Measurements from ENCODE around the gene MINDY3.

The MINDY3 gene

DNA sequence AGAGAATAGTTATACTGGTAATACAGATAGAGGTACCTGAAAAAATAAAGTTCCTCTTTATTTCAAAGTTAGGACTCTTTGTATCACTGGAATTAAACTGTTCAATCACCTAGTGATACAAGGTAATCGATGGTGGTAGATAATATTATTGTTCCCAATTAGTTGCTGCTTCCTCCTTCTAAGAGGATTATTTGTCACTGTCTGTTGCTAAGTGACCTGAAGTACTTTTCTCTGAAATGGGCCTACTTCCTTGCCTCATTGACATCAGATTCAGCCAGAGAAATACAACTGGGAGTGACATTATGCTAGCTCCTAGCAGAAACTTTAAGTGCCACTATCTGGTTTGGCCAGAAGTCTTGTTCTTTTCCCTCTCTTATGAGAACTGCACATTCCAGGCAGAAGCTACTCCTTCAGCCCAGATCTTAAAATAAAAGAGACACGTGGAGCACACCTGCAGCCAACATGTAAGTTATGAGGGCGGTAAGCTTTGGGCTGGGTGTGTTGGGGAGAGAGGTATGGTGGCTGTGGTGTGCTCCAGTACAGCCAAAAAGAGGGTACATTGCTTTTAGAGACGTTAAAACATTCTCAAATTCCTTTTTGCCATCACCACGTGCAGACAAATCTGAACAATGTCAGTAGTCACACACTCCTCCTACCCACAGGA lies 54.8 kb downstream of the MINDY3 start:
- no peak for DNase-seq

DNA sequence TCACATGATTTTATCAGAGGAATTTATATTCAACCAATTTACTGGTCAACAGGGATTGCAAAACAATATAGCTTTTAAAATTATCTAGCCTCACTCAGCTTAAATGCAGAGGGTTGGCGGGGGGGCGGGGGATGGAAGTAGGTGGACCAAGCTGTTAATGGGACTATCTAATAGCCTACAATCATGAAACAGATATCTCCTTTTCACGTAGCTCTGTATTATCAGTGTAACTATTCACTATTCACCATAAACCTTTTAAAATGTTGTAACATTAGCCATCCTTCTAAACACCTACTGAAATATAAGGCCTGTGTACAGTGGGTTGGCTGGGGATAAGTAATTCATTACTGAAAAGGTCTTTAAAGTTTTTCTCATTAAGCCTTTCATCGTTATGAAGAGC lies 56.2 kb downstream of the MINDY3 start:
- DNase-seq: no peak

DNA sequence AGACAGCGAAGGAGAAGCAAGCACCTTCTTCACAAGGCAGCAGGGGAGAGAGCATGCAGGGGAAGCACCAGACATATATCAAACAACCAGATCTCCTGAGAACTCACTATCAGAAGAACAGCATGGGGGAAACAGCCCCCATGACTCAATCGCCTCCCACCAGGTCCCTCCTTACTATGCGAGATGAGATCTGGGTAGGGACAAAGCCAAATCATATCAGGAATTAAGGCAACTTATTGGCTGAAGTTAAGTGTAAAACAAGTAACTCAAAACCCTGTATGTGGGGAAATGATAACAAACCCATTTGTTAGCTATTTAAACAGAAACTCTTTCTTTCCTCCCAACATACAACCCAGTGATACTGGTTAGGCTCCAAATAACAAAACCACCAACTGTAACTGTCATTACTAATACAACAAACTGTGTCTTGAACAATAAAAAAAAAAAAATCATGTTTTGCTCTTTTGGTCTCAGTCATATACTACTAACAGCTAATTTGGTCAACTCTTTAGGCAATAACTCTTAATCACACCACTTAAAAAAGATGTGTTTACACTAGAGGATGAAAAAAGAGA lies 57.8 kb downstream of the MINDY3 start:
- DNase-seq: no peak

DNA sequence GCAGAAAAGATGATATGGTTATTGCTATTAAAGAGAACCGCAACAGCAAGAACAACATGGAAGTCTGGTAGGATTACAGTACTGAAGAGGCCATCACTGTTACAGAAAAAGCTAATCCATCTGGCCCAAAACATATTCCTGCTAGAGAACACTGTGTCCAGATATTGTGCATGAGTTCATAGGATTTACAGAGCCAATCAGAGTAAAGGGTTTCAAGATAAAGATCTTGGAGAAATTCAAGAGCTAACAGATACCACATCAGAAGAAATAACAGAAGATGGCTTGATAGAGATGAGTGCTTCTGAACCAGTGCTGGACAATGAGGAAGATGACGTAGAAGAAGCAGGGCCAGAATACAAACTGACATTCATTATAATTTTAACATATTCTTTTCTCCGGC lies 58.7 kb downstream of the MINDY3 start:
- DNase-seq: no peak

DNA sequence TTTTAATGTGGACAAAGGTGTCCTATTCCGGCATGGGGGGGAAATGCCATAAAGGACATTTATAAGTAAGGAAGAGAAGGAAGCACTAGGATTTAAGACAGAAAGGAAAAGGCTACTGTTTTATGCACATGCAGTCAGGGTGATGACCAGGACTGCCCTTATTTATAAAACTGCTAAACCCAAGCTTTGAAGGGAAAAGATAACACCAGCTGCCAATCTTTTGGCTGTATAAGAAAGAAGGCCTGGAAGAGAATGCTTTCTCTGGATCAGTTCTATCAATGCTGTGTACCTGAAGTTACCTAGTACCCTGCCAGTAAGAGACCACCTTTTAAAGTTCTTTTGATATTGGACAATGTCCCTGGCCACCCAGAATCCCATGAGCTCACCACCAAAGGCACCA lies 59.2 kb downstream of the MINDY3 start:
- no peak for DNase-seq

DNA sequence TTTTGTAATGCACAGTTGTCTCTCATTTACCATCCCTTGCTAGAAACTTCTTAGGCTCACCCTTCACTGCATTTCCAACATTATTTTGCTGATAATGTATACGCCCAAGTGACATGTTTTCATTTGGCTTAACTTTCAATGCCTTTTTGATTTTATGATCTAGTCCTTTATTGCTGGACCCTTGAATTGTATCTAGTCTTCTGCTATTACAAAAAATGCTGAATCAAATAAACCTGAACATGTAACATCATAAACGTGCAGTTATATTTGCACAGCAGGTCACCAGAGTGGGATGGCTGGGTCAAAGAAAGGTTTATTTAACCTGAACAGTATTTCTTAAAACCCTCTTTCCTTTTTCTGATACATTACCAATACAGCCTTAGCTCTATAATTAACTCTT lies 63.0 kb downstream of the MINDY3 start:
- no peak for DNase-seq

DNA sequence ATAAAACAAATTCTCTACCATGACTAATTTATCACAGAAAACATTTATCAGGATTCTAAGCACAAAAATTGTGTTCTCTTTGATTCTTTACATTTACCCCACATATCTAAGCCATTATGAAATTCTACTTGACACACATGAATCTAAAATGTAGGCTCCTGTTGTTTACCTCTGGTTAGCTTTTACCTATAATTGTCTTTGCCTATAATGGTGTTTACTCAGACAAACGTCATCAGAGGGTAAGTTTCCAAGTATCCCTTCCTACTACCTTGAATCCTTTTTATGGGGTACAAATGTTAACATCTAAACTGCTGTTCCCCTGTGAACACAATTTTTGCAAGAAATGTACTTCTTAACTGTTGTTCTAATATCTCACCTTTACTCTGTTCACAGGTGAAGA lies 63.5 kb downstream of the MINDY3 start:
- DNase-seq: no peak

DNA sequence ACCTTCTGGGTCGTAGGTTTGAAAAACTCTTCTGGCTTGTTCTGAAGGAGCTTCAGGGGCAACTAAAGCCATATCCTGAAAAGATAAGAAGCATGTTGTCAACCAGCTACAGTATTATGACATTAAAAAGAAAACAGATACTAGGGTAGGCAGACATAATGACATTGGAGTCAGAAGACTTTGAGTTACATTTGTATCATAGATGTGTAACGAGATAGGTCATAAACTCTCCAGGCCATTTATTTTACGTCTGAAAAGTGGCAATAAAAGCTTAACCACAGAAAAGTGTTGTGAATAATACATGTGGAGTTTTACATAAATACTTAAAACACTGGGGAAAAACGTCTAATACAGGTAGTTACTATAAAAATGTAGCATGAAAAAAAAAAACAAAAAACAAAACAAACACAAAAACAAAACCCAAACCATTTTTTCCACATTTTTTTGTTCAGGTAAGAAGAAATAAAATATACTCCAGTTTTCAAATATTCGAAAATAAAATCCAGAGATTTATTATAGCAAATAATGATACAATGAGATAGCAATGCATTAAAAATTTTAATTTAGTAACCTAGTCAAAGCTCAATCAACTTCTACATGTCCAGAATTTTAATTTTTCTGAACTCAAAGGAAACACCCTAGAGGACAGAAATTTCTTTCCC lies 64.1 kb downstream of the MINDY3 start:
- DNase-seq: no peak

DNA sequence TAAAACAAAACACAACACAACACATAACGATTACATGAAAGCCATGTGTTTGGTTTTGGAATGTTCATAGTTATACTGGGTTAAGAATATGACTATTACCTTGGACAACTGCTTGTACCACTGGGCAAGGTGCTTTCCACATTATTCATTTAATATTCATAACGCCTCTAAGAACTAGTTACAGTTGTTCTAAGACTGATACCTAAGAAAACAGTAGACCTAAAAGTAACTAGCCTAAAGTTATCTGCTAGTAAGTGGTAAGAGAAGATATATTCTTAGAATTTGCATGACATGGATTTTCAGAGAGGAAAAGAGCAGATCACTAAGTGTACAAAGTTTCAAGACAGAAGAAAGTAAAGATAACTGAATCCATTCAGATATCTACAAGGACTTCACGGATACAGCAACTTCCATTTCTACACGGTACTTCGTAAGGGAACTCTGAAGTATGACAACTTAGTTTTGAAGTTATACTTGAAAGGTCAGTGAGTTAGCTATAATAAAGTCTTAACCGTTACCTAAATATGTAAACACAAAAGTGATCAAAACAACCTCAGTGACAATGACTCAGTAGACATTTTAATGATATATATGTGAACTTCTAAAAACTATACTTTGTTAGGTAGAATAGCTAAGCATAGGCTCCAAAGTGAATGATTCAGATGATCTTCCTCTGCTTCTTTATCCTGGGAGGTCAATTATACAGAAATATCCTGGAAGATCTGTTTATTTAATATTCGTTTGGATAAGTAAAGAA lies 65.1 kb downstream of the MINDY3 start:
- DNase-seq: no peak

DNA sequence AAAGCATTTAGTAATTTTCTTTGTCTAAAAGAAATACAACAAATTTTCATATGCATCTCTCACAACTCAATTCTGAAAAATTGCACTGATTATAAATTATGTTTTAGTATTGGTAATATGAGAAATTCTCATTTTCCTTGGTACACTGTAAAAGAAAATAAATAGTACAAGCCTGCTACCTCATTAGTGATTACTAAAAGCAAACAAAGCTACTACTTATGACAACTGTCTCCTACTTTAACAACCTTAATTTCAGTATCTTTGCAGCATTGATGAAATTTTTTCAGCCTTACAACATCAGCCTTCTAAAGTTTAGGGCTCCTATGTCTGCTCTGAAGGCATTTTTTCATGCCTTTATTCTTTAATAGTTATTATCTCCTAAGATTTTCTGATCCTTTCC lies 65.7 kb downstream of the MINDY3 start:
- DNase-seq: no peak

DNA sequence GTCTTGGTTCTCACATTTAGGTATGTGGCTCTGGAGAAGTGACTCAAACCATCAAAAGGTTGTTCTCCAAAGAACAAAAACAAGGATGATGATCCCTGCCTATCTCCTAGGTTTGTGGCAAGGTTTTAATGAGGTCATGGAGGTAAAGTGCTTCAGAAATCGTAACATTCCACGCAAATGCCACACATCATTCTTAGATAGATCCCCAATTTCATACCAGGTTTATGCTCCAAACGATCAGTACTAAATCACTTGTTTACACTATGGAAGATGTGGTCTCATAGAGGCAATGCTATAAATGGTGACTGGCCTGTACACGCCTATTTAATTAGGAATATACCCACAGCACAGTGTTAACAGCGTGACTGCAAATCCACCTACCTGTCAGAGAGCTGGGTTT lies 66.6 kb downstream of the MINDY3 start:
- DNase-seq: no peak

DNA sequence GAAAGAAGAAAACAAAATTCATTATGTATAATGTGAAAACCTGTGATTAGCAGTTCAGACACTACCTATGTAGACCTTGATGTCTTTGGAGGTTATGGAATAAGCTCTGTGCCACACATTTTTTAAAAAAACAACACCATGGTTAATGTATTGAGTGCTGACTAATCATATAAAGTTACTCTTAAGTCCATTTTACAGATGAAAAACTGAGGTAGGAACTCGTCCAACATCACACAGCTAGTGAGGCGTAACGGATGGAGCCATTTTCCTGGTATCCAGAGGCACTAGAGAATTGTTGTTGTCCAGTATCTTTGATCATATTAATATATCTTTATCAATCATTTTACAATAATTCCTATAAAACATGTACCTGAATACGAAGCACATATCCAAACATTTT lies 67.5 kb downstream of the MINDY3 start:
- no peak for DNase-seq

DNA sequence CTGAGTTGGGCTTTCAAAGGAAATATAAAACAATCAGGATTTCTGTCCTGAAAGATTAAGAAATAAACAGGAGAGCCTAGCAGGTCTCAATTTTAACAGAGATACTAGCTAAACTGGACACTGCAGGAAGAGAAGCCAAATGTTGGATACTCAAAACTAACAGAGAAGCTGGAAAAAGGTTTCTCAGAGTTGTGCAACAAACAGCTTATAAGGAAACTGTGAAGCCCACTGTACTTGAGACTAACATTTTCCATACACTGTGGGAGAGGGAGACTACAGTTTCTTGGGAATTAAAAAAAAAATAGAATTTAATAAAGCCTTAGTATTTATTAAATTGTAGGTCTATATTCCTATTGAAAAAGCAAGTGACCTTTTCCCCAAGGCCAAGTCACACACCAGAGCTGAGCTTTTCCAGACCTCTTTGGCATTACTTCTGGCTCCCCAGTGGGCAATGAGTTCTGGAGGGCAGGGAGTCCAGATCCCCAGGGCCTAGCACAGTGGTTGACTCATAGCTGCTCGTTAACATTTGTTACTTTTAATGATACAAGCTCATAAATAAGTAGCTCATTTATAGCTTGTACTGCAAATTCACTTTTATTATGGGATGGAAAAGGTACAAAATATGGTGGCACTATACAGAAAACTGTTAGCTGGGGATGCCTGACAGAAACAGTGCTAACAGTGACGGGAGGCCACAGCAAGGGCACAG lies 68.3 kb downstream of the MINDY3 start:
- DNase-seq: no peak

DNA sequence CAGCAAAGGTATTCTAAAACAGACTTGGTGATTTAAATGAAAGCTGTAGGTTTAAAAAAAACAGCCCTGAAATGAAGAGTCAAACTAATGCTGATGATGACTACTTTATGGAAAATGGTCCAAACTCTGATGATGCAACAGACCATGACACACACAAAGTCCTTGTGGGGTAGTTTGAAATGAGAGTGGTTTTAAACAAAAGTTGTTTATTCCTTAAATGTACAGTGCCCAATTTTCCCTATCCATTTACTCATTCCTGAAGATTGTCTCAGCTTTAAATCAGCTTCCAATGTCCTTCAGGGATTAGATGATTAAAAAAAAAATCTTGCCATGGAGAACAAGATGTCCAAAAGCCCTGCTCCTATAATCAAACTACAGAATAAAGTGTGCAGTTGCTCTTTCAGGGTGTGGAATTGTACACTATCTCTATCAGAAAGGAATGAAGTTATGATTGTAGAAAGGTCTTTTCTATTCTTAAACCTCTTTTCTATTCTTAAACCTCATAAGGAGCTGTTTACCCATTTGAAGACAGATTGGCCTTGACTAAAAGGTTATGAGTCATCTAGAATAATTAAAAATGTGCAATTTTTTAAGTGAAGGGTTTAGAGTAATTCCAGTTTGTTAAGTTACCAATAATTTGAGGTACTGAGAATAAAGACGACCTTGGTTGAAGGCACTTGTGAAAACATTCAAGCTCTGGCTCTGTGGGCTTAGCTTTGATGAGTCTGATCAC lies 70.3 kb downstream of the MINDY3 start:
- peak; percentile 89 for DNase-seq

DNA sequence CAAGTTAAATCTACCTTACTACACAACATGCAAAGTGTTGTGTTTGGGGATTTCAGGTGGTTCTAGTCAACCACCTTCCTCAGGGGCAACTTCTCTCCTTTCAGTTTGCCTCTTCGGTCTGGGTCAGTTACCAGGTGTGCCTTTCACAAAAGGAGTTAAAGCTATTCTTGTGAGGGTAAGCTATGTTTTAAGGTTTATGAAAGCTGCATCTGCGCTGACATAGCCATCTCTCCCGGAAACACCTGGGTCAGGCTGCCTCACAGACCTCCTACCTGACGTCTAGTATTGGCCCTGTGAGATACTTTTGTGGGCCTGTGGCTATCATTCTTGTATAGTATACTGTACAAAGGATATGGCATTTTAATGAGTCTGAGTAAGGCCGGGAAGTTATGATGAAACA lies 72.9 kb downstream of the MINDY3 start:
- no peak for DNase-seq

DNA sequence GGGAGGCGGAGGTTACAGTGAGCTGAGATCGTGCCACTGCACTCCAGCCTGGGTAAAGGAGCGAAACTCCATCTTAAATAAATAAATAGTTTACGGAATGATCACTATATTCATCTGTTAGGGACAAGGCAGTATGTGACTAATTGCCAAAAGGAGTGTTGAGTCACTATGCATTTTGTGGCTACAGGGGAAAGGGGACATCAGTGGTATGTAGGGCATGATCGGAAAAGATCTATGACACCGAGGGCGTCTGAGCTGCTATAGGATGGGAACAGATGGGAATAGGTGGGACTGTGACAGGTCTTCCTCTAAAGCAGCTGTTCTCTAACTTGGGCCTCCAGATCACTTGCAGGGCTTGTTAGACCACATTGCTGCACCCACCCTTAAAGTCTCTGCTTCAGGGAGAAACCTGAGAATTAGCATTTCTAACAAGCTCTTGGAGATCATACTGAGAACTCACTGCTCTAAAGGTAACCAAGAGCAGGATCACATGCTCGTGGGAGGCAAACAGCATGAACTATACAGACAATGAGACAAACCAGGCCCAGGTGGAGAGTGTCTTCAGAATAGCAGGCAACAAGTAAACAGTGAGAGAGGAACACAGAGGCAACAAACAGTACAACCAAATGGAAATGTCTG lies 75.5 kb downstream of the MINDY3 start:
- peak; percentile 22 for DNase-seq

DNA sequence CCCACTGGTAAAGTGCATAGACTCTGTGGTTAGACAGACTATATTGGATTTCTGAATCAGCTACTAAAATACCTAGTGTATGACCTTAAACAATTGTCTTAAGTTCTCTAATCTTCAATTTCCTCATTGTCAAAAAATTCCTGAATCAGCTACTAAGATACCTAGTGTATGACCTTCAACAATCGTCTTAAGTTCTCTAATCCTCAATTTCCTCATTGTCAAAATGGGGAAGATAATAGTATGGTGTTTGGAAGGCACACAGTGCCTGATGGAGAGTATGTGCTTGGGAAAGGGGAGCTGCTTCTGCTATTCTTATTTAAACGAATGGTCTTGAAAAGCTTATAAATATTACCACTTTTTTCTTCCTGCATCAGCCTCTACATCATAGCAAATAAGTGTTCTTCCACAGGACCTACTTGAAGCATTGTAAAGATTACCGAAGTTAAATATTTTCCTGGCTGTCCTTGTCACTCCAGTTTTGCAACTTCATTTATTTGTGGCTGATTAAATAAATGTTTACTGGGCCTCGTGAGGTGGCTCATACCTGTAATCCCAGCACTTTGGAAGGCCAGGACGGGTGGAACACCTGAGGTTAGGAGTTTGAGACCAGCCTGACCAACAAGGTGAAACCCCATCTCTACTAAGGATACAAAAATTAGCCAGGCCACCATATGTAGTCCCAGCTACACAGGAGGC lies 76.2 kb downstream of the MINDY3 start:
- no peak for DNase-seq

DNA sequence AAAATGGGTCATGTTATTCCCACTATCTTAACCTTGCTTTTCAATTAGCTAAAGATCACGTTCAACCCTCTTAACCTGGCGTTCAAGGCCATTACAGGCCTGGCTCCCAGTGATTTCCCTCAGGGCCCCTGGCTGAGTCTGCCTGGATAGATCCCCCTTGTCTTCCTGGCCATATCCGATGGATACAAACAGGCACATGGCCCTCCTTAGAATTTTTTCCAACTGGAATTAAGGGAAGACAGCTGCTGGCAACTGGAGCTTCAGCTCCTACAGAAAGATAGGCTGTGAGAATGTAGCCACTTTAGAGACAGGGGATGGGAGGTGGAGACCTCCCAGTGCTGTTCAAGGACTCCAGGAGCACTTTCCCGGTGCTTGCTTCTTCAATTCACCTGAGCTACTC lies 77.5 kb downstream of the MINDY3 start:
- DNase-seq: no peak

DNA sequence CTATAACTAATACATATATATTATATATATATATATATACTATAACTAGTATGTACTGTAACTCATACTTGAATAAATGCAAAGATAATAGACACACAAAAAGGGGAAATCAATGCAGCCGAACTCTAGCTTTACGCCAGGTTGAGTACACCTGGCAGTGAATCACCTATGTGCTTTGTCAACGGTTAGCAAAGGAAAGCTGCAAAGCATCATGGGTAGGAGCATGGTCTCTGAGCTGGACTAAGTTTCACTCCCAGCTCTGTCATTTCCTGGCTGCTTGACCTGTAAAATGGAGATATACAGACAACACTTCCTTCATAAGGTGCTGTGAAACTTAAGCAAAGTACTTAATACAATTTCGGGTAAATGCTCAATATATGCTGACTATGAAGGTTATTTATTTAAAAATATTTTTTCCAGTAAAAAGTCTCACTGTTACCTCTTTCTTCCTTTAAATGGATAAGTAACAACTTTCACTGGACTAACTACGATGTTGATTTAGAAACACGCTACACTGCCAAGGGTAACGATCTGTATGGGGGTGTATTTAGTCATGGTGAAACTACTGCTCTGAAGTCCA lies 78.8 kb downstream of the MINDY3 start:
- DNase-seq: no peak

DNA sequence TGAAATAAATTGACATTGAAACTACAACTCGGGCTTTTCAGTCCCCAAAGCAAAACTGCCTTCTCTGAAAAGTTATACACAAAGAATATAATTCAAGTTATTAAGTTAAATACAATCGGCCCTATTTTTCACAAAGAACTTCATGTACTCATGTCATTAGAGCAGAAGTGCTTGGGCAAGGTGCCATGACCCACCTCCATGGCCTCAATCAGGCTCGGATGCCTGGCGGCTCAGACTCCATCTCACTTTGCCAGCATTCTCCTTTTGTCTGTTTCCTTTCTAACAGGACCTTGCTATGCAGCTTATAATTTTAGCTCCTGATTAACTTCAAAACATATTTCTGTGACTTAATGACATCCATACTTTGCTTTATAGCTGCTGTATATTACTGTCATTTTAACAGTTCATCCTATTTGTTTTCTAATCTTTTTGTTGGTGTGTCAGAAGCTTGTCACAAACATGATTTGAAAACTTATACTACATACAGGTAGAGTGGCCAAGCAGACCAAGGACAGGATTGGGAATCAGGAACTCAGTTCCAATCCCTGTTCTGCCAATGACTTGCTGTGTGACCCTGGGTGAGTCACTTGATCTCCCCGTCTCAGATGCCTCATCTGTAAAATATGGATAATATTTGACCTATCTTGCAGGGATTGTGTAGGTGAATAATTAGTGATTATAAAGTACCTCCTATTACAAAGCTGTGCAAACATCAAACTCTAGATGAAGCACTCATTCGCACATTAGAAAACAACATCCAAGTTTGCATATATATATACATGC lies 79.8 kb downstream of the MINDY3 start:
- DNase-seq: no peak

Data from fibroblast of skin of scalp (primary cell).